H9 (cell line): ENCODE measurements around the gene MEIS2. TPM values are rescaled to one million over a fixed set of nuclear protein-coding genes. Genes with fewer than 3 reads are reported as not detected.

ENCODE experiments used
- DNase-seq: peaks from one replicate; pipeline ENCODE4 v3.0.0-alpha.2; 2017
- H2AFZ ChIP-seq: one replicate; pipeline ENCODE4 v1.6.1; 2013; ENCODE audit warnings: mild to moderate bottlenecking, low read length, control low read depth, moderate library complexity
- H2AK5ac ChIP-seq: 2 replicates; pipeline ENCODE4 v1.6.1; 2013; ENCODE audit warnings: low read length, control low read depth, mixed read lengths; ENCODE audit not compliant: insufficient read length
- H2BK120ac ChIP-seq: one replicate; pipeline ENCODE4 v1.6.1; 2013; ENCODE audit warnings: low read depth, mild to moderate bottlenecking, low read length, control low read depth, inconsistent platforms; ENCODE audit not compliant: poor library complexity, severe bottlenecking
- H2BK12ac ChIP-seq: 2 replicates; pipeline ENCODE4 v1.6.1; 2013; ENCODE audit warnings: low read length, control low read depth, mixed read lengths, low read depth; ENCODE audit not compliant: insufficient read length
- H2BK15ac ChIP-seq: 2 replicates; pipeline ENCODE4 v1.6.1; 2013; ENCODE audit warnings: low read depth, low read length, control low read depth
- H2BK20ac ChIP-seq: one replicate; pipeline ENCODE4 v1.6.1; 2013; ENCODE audit warnings: low read depth, mild to moderate bottlenecking, low read length, control low read depth, inconsistent platforms; ENCODE audit not compliant: poor library complexity, severe bottlenecking
- H2BK5ac ChIP-seq: 2 replicates; pipeline ENCODE4 v1.6.1; 2013; ENCODE audit warnings: low read length, control low read depth, mixed read lengths; ENCODE audit not compliant: insufficient read length
- H3K14ac ChIP-seq: 2 replicates; pipeline ENCODE4 v1.6.1; 2013; ENCODE audit warnings: low read length, control low read depth; ENCODE audit not compliant: insufficient read depth
- H3K18ac ChIP-seq: 2 replicates; pipeline ENCODE4 v1.6.1; 2013; ENCODE audit warnings: low read depth, mild to moderate bottlenecking, mixed read lengths, low read length, control low read depth; ENCODE audit not compliant: insufficient read length
- H3K23ac ChIP-seq: 2 replicates; pipeline ENCODE4 v1.6.1; 2013; ENCODE audit warnings: low read length, control low read depth, mixed read lengths, low read depth; ENCODE audit not compliant: insufficient read length
- H3K23me2 ChIP-seq: 2 replicates; pipeline ENCODE4 v1.6.1; 2013; ENCODE audit warnings: low read depth, mild to moderate bottlenecking, mixed read lengths, low read length, control low read depth; ENCODE audit not compliant: insufficient read length, poor library complexity, severe bottlenecking
- H3K27ac ChIP-seq: 2 replicates; pipeline ENCODE4 v1.5.1; 2013; ENCODE audit warnings: low read length, control low read depth, mixed read lengths, low read depth; ENCODE audit not compliant: insufficient read length
- H3K27me3 ChIP-seq: 2 replicates; pipeline ENCODE4 v1.6.1; 2013; ENCODE audit warnings: low read length, control low read depth, inconsistent platforms; ENCODE audit not compliant: insufficient read depth
- H3K4ac ChIP-seq: 2 replicates; pipeline ENCODE4 v1.6.1; 2013; ENCODE audit warnings: low read depth, mild to moderate bottlenecking, control low read depth, inconsistent platforms, low read length, moderate library complexity
- H3K4me1 ChIP-seq: 2 replicates; pipeline ENCODE4 v1.6.1; 2013; ENCODE audit warnings: low read length, control low read depth, inconsistent platforms; ENCODE audit not compliant: insufficient read depth
- H3K4me2 ChIP-seq: 2 replicates; pipeline ENCODE4 v1.6.1; 2013; ENCODE audit warnings: low read length, control low read depth, mixed read lengths; ENCODE audit not compliant: insufficient read length, insufficient read depth
- H3K56ac ChIP-seq: 2 replicates; pipeline ENCODE4 v1.6.1; 2013; ENCODE audit warnings: low read depth, mild to moderate bottlenecking, mixed read lengths, low read length, control low read depth; ENCODE audit not compliant: insufficient read length
- H3K79me1 ChIP-seq: 2 replicates; pipeline ENCODE4 v1.6.1; 2013; ENCODE audit warnings: low read depth, mild to moderate bottlenecking, moderate library complexity, low read length, control low read depth, inconsistent platforms; ENCODE audit not compliant: insufficient read depth, poor library complexity, severe bottlenecking
- H3K79me2 ChIP-seq: 2 replicates; pipeline ENCODE4 v1.6.1; 2013; ENCODE audit warnings: low read length, control low read depth, inconsistent platforms; ENCODE audit not compliant: insufficient read depth
- H3K9ac ChIP-seq: 2 replicates; pipeline ENCODE4 v1.6.1; 2013; ENCODE audit warnings: low read length, control low read depth, mixed read lengths; ENCODE audit not compliant: insufficient read length; ENCODE audit errors: extremely low read depth
- H3K9me3 ChIP-seq: one replicate; pipeline ENCODE4 v1.6.1; 2013; ENCODE audit warnings: low read depth, low read length, inconsistent platforms; ENCODE audit not compliant: control insufficient read depth
- H3T11ph ChIP-seq: one replicate; pipeline ENCODE4 v1.6.1; 2013; ENCODE audit warnings: mild to moderate bottlenecking, low read length, control low read depth, inconsistent platforms
- H4K20me1 ChIP-seq: one replicate; pipeline ENCODE4 v1.6.1; 2013; ENCODE audit not compliant: control insufficient read depth, insufficient read length, insufficient read depth
- H4K5ac ChIP-seq: 2 replicates; pipeline ENCODE4 v1.6.1; 2013; ENCODE audit warnings: low read depth, mild to moderate bottlenecking, mixed read lengths, low read length, control low read depth; ENCODE audit not compliant: insufficient read length
- H4K8ac ChIP-seq: replicated peaks from 2 replicates; pipeline ENCODE4 v1.6.1; 2013; ENCODE audit warnings: low read length, control low read depth, mixed read lengths, low read depth; ENCODE audit not compliant: insufficient read length
- H4K91ac ChIP-seq: 2 replicates; pipeline ENCODE4 v1.6.1; 2013; ENCODE audit warnings: low read depth, mild to moderate bottlenecking, moderate library complexity, mixed read lengths, low read length, control low read depth; ENCODE audit not compliant: insufficient read length
- H3K27ac Mint-ChIP-seq, 3 experiments: 2 replicates in 2 of 3; 3 replicates in 1 of 3; pipeline ENCODE4 v1.8.0; 2020 to 2021; ENCODE audit warnings: mixed read lengths in 3 of 3, mild to moderate bottlenecking in 1 of 3, moderate library complexity in 1 of 3
- H3K27me3 Mint-ChIP-seq: 2 replicates; pipeline ENCODE4 v1.8.0; 2021; ENCODE audit warnings: low read depth, mild to moderate bottlenecking, moderate library complexity, mixed read lengths
- H3K36me3 Mint-ChIP-seq, 3 experiments: 2 replicates in 2 of 3; 3 replicates in 1 of 3; pipeline ENCODE4 v1.8.0; 2020 to 2021; ENCODE audit warnings: low read depth in 3 of 3, mixed read lengths in 3 of 3; ENCODE audit not compliant: insufficient read depth in 1 of 3
- H3K4me1 Mint-ChIP-seq, 2 experiments: 2 replicates each; pipeline ENCODE4 v1.8.0; 2020; ENCODE audit warnings: mixed read lengths in 2 of 2
- H3K4me3 Mint-ChIP-seq, 2 experiments: 2 replicates in 1 of 2; 3 replicates in 1 of 2; pipeline ENCODE4 v1.8.0; 2020 to 2021; ENCODE audit warnings: mild to moderate bottlenecking in 2 of 2, mixed read lengths in 2 of 2, moderate library complexity in 1 of 2
- H3K9me3 Mint-ChIP-seq, 2 experiments: 2 replicates in 1 of 2; 3 replicates in 1 of 2; pipeline ENCODE4 v1.8.0; 2020; ENCODE audit warnings: mild to moderate bottlenecking in 2 of 2, mixed read lengths in 2 of 2, moderate library complexity in 1 of 2
- total RNA-seq: library from RNA; stranded (reverse); gene quantifications from 2 replicates; pipeline ENCODE4 v1.2.1, GENCODE V29; 2021
- TF ChIP-seq, protein P1 (sequence below): fragments of 200-600 bp; sonication (generic); conservative IDR thresholded peaks from 3 replicates; pipeline ENCODE4 v1.8.0; 2021; ENCODE audit warnings: antibody characterized with exemption, mild to moderate bottlenecking

The MEIS2 gene
- total RNA-seq, 1 experiment from 2014 or later: 0.35 TPM

DNA sequence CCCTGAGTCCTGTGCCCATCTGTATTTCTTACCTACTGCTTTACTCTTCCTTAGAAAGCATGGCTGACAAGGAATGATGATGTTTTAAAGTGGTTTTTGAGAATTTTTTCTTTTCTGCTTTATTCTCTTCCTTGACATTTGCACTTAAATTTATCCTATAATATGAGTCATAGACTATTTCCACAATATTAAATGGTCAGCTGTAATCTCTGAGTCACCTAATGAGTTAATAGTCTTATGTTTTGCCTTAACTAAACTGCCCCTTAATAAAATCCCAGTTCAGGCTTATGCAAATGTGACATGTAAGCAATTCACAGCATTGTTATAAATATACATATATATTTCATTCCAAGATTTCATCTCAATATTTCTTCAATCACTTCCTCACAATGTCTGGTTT lies 23.8 kb downstream of the MEIS2 start:
- Histone ChIP-seq H3K27me3 (no peaks in the 10 kb centered on the region), H4K8ac (no peak overlapping the region), H3K23ac (no peak overlapping the region), H2BK15ac (no peak overlapping the region), H3K4me2 (no peak overlapping the region), H3K79me2 (no peaks in the 10 kb centered on the region), H3K4me1 (no peaks in the 10 kb centered on the region), H3K4ac (no peak overlapping the region), H2AK5ac (no peak overlapping the region), H3K14ac (no peak overlapping the region), H2BK5ac (no peak overlapping the region), H3K18ac (no peak overlapping the region), H4K20me1 (no peaks in the 10 kb centered on the region), H2BK20ac (no peak overlapping the region), H4K5ac (no peak overlapping the region), H3K9ac (no peak overlapping the region), H3K9me3 (no peaks in the 10 kb centered on the region), H3K79me1 (no peaks in the 10 kb centered on the region), H2BK12ac (no peak overlapping the region), H2AFZ (no peak overlapping the region), H3T11ph (no peak overlapping the region), H2BK120ac (no peak overlapping the region), H3K56ac (no peak overlapping the region), H4K91ac (no peak overlapping the region), H3K27ac (no peak overlapping the region), H3K23me2 (no peaks in the 10 kb centered on the region)
- no peaks in the 10 kb centered on the region for H3K9me3 Mint-ChIP-seq
- H3K36me3 Mint-ChIP-seq: no peaks in the 10 kb centered on the region
- H3K4me1 Mint-ChIP-seq: peaks cover 12 to 23% of the 10 kb centered on the region in 2 experiments
- no peak overlapping the region for H3K4me3 Mint-ChIP-seq
- TF ChIP-seq, protein P1, sequence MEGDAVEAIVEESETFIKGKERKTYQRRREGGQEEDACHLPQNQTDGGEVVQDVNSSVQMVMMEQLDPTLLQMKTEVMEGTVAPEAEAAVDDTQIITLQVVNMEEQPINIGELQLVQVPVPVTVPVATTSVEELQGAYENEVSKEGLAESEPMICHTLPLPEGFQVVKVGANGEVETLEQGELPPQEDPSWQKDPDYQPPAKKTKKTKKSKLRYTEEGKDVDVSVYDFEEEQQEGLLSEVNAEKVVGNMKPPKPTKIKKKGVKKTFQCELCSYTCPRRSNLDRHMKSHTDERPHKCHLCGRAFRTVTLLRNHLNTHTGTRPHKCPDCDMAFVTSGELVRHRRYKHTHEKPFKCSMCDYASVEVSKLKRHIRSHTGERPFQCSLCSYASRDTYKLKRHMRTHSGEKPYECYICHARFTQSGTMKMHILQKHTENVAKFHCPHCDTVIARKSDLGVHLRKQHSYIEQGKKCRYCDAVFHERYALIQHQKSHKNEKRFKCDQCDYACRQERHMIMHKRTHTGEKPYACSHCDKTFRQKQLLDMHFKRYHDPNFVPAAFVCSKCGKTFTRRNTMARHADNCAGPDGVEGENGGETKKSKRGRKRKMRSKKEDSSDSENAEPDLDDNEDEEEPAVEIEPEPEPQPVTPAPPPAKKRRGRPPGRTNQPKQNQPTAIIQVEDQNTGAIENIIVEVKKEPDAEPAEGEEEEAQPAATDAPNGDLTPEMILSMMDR: no peak
- H3K27me3 Mint-ChIP-seq: no peaks in the 10 kb centered on the region; the same call in 1 of the 2 replicates
- no peak overlapping the region for H3K27ac Mint-ChIP-seq
- no peak for DNase-seq
